Loucy (cell line): ENCODE data around the gene PTPN5.

Experiments
- H2AFZ ChIP-seq: fragments of 200-600 bp; sonication (generic); 2 replicates; pipeline ENCODE4 v1.6.0; 2016; ENCODE audit warnings: antibody characterized with exemption, mild to moderate bottlenecking, low read length, moderate library complexity
- H3F3A ChIP-seq: fragments of 200-600 bp; 2 replicates; pipeline ENCODE4 v1.6.0; 2016; ENCODE audit warnings: antibody characterized with exemption, low read depth, mild to moderate bottlenecking
- H3K27me3 ChIP-seq: fragments of 200-600 bp; sonication (generic); 2 replicates; pipeline ENCODE4 v1.6.1; 2014; ENCODE audit warnings: low read length, mild to moderate bottlenecking; ENCODE audit not compliant: insufficient read depth, poor library complexity, severe bottlenecking
- H3K36me3 ChIP-seq: fragments of 200-600 bp; sonication (generic); 2 replicates; pipeline ENCODE4 v1.6.1; 2016; ENCODE audit warnings: low read length; ENCODE audit not compliant: insufficient read depth
- H3K4me1 ChIP-seq: fragments of 200-600 bp; sonication (generic); 2 replicates; pipeline ENCODE4 v1.5.1; 2014; ENCODE audit warnings: low read length, mild to moderate bottlenecking; ENCODE audit not compliant: insufficient read depth, poor library complexity, severe bottlenecking
- H3K4me2 ChIP-seq: fragments of 200-600 bp; sonication (generic); 2 replicates; pipeline ENCODE4 v1.6.0; 2014; ENCODE audit warnings: antibody characterized with exemption, low read length, low read depth, mild to moderate bottlenecking; ENCODE audit not compliant: poor library complexity, severe bottlenecking
- H3K4me3 ChIP-seq: fragments of 200-600 bp; sonication (generic); 2 replicates; pipeline ENCODE4 v1.5.1; 2014; ENCODE audit warnings: low read length, mild to moderate bottlenecking, mixed read lengths; ENCODE audit not compliant: poor library complexity, severe bottlenecking
- H3K79me2 ChIP-seq: fragments of 200-600 bp; sonication (generic); 2 replicates; pipeline ENCODE4 v1.6.1; 2014; ENCODE audit warnings: low read length; ENCODE audit not compliant: insufficient read depth
- H3K9ac ChIP-seq: fragments of 200-600 bp; sonication (generic); 2 replicates; pipeline ENCODE4 v1.6.0; 2014; ENCODE audit warnings: mild to moderate bottlenecking, low read depth, low read length, moderate library complexity; ENCODE audit not compliant: poor library complexity, severe bottlenecking
- H3K9me2 ChIP-seq: fragments of 200-600 bp; sonication (generic); replicated peaks from 2 replicates; pipeline ENCODE4 v1.6.1; 2016; ENCODE audit warnings: low read depth, low read length, mixed read lengths
- H3K9me3 ChIP-seq: fragments of 200-600 bp; sonication (generic); 2 replicates; pipeline ENCODE4 v1.6.1; 2014; ENCODE audit warnings: mild to moderate bottlenecking, antibody characterized with exemption, low read length, low read depth; ENCODE audit not compliant: insufficient read depth
- H4K20me1 ChIP-seq: fragments of 200-600 bp; sonication (generic); 2 replicates; pipeline ENCODE4 v1.6.0; 2014; ENCODE audit warnings: antibody characterized with exemption, low read length, mild to moderate bottlenecking; ENCODE audit not compliant: insufficient read depth, poor library complexity, severe bottlenecking
- CTCF ChIP-seq: fragments of 200-600 bp; sonication (generic); conservative IDR thresholded peaks from 2 replicates; pipeline ENCODE4 v1.5.1; 2014; ENCODE audit warnings: mild to moderate bottlenecking, antibody characterized with exemption, low read length
- EZH2phosphoT487 ChIP-seq: fragments of 200-600 bp; IDR thresholded peaks from 2 replicates; pipeline ENCODE4 v1.6.1; 2018; ENCODE audit warnings: antibody characterized with exemption, mild to moderate bottlenecking, moderate library complexity, borderline replicate concordance

The PTPN5 gene

DNA sequence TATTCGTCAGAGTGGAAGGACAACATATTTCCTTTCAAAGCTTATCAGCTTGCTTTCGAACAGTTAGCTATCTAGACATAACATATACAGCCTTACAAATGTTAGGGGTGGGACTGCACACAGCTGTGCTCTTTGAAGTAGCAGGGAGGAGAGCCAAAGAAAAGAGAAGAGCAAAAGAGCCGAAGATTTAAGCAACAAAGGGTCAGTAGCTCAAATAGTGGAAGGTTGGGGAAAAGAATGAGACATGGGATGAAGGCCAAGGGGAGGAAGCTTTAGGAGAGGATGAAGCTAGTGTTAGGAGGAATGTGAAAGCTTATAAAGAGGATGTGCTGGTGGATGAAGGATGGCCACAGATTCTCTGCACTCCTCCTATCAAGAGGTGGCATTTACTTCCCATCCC is 33.8 kb downstream of the PTPN5 start:
- no peaks in the 10 kb centered on the region for H3F3A ChIP-seq
- no peaks in the 10 kb centered on the region for H3K9me2 ChIP-seq
- H2AFZ ChIP-seq = no peak overlapping the region
- no peak overlapping the region for H3K4me2 ChIP-seq
- no peaks in the 10 kb centered on the region for H3K4me1 ChIP-seq
- H3K79me2 ChIP-seq = no peaks in the 10 kb centered on the region
- no peaks in the 10 kb centered on the region for H4K20me1 ChIP-seq
- H3K9ac ChIP-seq = no peak overlapping the region
- H3K36me3 ChIP-seq = no peaks in the 10 kb centered on the region
- H3K27me3 ChIP-seq = no peaks in the 10 kb centered on the region
- no peaks in the 10 kb centered on the region for H3K9me3 ChIP-seq
- no peak overlapping the region for H3K4me3 ChIP-seq
- TF ChIP-seq CTCF (no peak), EZH2phosphoT487 (no peak)

GRCh38 chr11:18756889-18757288 is 34.7 kb downstream of the PTPN5 start:
- Histone ChIP-seq H3K4me1 (no peaks in the 10 kb centered on the region), H3F3A (no peaks in the 10 kb centered on the region)

GRCh38 chr11:18754308-18754707 is 37.3 kb downstream of the PTPN5 start:
- H2AFZ ChIP-seq = no peak overlapping the region
- H3K9me3 ChIP-seq = no peaks in the 10 kb centered on the region
- H3K9ac ChIP-seq = no peak overlapping the region
- H3K79me2 ChIP-seq = no peaks in the 10 kb centered on the region
- H3K9me2 ChIP-seq = no peaks in the 10 kb centered on the region
- no peaks in the 10 kb centered on the region for H4K20me1 ChIP-seq
- no peak for TF ChIP-seq CTCF
- TF ChIP-seq EZH2phosphoT487 = no peak
- H3K4me1 ChIP-seq = no peaks in the 10 kb centered on the region
- H3K36me3 ChIP-seq = no peaks in the 10 kb centered on the region
- no peaks in the 10 kb centered on the region for H3F3A ChIP-seq
- no peak overlapping the region for H3K4me2 ChIP-seq
- H3K4me3 ChIP-seq = no peak overlapping the region
- H3K27me3 ChIP-seq = no peaks in the 10 kb centered on the region

More at GRCh38 chr11:18756889-18757288, 34.7 kb downstream of the PTPN5 start:
- Histone ChIP-seq H3K9me2 (no peaks in the 10 kb centered on the region), H3K79me2 (no peaks in the 10 kb centered on the region), H3K4me2 (no peak overlapping the region), H3K4me3 (no peak overlapping the region), H3K36me3 (no peaks in the 10 kb centered on the region), H4K20me1 (no peaks in the 10 kb centered on the region), H3K9ac (no peak overlapping the region), H2AFZ (no peak overlapping the region), H3K9me3 (no peaks in the 10 kb centered on the region), H3K27me3 (no peaks in the 10 kb centered on the region)
- TF ChIP-seq EZH2phosphoT487 (no peak), CTCF (no peak)
